UCSD-AML1 (cell line): Measurements from ENCODE around the gene CLRN2.

ENCODE experiments used
- DNase-seq: peaks from one replicate; lab custom pipeline; 2025; ENCODE audit not compliant: unreplicated experiment; lab: John Stamatoyannopoulos, UW

The CLRN2 gene, protein sequence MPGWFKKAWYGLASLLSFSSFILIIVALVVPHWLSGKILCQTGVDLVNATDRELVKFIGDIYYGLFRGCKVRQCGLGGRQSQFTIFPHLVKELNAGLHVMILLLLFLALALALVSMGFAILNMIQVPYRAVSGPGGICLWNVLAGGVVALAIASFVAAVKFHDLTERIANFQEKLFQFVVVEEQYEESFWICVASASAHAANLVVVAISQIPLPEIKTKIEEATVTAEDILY

DNA sequence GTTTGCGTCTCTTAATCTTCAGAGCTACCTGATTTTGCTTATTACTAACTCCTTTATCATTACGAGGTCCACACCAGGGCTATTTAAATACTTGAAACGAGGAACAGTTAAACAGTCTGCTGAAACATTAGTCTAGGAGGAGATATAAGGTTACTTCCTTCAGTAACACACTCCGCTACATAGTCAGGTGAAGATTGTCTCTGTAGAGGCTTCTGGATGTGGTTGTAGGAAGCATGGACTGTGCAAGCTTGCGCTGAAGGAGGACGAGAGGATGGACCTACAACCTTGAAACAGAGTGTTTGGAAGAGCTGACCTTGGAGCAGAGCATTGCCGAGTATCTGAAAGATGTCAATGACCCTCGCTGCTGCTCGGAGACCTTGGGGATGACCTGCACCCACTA is at the start of gene CLRN2:
CLRN2 (plus strand) TSS at position 301 of the 400 bp plus-strand sequence. CDS start 102 bp downstream, outside the sequence.
- DNase-seq, result no peak

DNA sequence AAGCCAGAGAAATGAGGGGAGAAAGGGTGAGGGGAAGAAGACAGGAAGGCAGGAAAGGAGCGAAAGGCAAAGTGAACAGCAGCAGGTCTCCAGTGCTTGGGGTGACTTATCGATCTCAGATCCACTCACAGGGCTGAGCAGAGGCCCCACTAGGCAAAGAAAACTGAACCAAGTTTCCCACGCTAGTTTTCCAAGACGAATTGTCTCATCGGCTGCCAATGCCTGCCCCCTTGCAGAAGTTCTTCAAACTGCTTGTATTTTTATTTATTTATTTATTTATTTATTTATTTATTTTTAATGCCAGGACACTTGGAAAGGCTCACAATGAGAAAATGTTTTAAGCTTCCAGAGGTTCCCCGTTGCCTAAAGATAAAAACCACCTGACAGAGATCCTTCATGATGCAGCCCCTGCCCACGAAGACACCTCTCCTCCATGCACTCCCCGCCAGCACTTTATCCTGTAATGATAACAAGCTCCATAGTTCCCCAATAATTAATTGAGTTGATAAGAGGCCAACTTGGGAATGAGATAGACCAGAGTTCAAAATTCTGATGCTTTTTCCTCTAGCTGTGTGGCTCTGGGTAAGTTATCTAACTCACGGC is 46.2 kb upstream of the CLRN2 start:
- no peak for DNase-seq

DNA sequence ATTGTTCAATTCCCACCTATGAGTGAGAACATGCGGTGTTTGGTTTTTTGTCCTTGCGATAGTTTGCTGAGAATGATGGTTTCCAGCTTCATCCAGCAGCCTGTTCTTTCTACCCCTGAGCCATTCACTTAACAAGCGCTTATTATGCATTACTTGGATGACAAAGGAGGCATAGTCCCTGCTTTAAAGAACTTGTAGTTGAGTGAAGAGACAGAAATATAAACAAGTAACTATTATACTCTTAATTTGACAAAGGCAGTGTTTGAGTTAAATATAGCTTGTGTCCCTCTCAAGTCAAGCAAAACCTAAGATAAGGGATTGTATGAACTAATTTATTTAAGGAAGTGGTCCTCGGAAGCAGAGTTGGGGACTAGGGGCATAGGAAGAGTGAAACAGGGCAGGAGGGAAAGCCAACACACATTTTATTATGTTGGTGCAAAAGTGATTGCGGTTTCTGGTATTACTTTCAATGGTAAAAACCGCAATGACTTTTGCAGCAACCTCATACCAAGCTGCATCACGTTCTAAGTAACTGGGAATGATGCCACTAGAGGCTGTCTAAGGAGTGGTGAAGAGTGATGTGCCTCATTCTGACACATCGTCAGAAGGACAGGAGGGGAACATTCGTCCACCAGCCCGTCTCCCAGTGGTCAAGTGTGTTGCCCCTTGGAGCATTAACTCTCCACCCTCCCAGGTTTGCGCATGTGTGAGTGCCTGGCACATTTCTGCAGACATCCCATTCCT is 44.9 kb upstream of the CLRN2 start:
- DNase-seq, result no peak

DNA sequence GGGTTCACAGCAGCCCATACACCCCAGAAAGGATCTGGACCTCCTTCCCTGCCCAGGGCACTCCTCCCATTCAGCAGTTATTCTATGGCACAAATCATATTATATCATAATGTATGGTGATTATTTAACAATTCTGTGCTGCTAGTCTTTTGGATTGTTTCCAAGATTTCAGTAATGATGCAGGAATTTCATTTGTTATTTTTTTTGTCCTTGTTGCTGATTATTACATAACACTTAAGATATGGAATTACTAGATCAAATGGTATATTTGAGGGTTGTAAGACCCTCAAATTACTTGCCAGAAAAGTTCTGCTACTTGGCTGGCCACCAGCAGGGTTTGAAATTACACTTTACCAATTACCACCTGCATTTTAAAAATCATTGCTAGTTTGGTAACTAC is 39.5 kb upstream of the CLRN2 start:
- no peak for DNase-seq

DNA sequence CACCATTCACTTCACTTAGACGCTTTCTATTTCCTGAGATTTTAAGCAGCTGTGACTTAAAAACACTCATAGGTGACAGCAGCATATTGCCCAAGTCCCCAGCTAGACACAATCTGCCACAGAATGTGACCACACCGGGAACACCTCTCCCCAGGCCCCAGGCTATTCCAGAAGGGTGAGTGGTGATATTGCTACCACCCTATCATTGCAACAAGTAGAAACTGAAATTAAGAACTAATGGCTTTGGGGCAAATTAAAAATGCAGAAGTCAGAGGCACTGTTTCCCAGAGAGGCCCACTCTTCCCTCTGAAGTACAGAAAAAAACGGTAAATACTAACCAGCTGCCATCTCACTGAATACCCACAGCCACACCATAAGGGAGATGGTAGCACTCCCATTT is 38.1 kb upstream of the CLRN2 start:
- DNase-seq, result no peak

DNA sequence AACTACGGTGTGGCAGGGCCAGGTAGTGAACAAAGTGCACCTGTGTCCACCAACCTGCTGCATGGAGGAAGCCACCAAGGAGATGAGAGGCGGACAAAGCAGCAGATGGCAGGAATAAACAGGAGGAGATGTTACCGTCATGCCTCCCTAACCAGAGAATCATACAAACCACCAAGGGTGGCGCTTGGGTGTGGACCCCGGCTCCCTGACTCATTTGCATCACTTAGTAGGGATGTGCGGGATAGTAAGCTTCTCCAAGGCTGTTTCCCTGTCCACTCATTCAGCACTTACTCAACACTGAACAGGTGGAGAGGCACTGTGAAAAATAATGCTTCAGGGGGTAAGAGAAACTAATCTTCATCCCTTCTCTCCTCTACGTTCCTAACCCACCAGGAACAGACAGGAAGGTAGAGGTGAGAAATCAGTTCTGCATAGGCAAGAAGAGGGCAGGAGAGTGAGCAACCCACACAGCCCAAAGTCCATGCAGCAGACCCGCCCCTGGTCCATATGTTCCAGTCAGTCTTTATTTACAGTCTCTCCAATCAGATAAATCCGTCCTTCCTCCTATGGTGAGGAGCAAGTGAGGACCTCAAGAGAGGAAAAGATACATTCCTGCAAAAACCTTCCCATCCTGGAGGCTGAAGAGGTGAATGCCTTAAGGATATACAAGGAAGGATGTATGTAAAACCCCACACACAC is 37.0 kb upstream of the CLRN2 start:
- no peak for DNase-seq

DNA sequence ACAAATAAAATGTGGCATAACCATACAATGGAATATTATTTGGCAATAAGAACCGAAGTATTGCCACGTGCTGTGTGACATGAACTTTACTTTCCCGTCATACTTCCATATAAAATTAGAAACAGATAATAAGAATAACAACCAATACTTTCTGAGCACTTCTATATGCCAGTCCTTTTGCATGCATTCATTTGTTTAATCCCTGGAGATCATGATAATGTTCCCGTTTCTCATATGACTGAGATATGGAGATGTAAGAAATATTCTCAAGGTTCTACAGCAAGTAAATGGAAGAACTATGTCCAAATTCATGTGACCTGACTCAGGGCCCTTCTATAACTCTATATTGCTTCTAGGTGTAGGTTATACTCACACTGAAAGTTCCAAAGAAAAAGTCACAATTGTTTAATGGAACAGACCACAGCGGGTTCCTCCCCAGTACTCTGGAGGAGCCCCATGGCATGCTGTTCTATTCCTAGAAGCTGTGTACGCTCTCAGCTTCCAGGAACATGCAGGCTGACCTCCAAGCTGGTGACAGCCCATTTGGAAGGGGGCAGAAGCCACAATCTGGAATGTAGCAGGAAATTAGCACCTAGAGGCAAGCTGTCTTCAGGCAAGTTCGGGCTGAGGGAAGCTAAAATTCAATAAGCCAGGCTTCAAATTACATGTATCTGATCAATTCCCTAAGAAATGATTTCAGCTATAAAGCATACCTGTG is 34.6 kb upstream of the CLRN2 start:
- no peak for DNase-seq

DNA sequence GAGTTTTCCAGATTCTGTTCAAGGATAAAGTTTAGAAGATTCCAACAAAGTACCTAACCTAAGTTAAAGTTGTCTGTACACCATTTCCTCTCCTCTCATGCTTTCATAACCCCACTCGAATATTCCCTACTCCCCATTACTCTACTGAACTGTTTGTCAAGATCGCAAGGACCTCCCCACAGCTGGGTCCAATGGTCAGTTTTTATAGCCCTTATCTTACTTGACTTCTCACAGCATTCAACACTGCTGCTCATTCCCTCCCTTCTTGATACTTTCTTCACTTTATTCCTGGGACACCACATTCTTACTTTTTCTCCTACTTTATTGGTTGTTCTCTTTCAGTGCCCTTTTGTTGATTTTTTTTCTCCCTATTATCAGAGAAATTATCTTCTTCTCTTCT is 34.0 kb upstream of the CLRN2 start:
- no peak for DNase-seq

DNA sequence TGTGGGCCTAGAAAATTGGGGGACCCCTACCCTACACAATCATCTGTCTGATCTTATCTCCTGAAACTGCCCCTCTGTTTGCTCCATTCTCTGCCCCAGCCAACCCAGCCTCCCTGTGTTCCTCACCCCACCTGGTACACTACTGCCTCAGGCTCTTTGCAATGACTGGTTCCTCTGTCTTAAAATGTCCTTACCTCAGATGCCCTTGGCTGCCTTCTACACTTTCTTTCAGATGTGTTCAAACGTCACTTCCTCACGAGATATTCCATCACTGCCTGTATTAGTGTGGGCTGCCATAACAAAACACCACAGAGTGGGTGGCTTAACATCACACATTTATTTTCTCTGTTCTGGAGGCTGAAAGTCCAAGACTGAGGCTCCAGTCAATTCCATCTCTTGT is 32.2 kb upstream of the CLRN2 start:
- DNase-seq, result no peak

DNA sequence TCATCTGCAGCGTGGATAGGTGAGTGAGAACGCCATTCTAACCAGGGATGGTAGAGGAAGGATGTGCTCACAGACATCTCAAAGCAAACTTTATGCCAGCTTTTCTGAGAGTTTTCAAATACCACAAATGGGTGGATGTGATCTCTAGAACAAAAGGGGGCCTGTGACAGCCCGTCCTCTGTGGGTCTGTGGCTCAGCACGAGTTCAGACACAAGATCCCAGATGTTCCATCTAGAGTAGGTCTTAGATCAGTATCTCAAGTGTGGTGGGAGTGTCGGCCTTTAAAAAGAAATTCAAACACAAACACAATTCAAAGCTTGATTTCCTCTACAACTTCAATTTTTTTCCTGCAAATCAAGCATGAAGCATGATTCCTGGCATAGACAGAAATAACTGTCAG is 25.8 kb upstream of the CLRN2 start:
- no peak for DNase-seq

DNA sequence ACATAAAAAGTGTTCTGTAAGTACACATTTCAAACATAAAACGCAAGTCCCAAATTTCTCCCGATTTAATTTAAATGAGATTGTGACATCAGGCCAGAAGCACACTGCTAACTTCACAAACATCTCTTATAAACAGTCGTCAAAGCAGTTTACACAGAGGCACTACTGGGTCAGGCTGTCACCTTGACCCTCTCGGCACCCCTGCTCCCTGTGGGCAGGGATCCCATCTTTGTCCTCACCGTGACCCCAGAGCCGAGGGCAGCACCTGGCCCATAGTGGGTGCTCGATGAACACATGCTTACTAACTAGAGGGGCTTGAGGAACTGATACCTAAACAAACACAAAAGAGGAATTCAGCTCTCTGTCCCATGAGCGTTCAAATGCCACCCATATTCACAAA is 25.2 kb upstream of the CLRN2 start:
- DNase-seq, result no peak

DNA sequence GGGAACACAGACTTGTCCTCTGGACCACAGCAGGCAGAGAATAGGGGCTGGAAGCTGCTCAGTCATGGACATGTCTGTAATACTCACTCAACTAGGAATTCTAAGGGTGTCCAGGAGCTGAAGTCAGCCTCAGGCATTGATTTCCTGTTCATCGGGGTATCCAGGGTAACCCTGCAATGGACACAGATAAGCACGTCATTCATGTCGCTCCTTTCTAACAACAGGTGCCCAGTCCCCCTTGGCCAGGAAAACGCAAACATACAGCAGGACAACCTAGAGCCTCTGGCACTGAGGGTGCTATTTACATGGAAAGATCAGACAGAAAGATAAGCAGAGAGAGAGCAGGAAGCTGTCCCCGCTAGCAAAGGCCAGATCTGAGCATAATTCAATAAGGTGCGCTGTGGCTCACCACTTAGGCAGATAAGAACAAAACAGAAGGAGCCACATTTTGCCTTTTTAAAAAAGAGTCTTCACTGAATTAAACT is 24.3 kb upstream of the CLRN2 start:
- DNase-seq, result no peak

DNA sequence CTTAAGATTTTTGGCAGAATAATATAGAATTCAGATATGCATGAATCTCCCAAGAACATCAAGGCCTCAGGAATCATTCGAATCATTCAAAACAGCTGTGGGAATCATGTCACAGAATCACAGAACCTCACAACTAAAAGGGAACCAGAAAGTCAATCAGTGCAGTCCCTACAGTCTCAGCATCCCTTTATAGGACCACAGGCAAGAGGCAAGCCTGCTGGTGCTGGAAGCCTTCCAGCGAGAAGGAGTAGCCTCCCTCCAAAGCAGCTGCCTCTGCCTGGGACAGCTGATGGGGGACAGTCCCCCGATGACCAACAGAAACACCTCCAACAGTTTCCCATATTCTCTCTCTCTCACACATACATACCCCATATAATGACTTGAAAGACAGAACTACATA is 23.8 kb upstream of the CLRN2 start:
- DNase-seq, result no peak

DNA sequence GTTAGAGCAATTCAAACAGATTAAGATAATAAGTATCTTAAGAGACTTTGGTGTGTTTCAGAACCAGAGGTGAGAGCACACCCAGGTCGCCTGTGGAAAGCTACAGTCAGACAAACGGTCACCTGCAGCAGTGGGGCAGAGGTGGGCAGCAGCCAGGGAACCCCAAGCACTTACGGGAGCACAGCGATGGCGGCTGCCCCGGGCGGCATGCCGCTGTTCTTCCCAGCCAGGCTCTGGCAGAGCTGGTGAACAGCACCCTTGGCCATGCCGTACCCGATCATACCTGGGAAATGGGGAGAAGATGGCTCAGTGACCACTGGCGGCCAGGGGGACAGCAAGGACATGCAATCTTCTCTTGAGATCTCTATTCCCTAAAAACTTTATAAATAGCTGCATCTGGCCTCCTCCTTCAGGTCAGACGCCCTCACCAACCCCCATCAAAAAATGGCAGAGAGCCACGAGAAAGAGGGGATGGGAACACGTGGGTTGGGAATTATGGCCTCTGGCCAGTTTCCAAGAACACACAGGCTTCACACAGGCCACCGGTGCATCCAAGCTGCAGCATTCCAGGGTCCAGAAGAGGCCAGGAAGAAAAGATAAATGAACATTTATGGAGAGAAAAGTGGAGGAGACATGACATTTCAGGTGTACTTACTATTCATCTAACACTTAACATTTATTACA is 22.8 kb upstream of the CLRN2 start:
- DNase-seq, result no peak

DNA sequence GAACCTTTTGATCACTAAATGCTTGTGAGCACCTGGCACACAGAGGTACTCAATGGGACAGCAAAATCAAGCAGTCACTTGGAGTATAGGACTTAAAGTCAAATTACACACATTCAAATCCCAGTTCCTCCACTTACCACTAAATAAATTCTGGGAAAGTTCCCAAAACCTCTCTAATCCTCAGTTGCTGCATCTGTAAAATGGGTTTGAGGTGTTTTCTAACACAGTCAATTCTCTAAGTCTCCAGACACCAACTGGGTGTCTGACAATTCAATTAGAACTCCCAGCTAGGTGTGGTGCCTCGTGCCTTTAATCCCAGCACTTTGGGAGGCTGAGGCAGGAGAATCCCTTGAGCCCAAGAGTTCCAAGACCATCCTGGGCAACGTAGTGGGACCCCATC is 22.1 kb upstream of the CLRN2 start:
- DNase-seq, result no peak

DNA sequence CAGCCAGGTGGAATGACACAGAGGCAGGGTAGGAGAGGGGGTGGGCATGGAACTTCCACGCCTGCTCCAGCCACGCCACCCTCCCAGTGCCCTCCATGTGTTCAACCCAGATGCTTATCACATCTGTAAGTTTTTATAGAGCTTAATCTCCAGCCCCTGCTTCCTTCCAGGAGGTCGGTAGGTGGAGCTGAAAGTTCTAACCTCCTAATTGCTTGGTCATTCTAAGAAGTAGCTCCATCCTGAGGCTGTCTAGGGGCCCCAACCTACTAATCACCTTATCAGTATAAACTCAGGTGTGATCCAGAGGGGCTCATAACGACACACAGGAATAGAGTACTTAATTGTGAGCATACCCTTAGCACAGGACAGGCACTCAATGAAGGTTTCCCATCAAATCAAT is 21.3 kb upstream of the CLRN2 start:
- no peak for DNase-seq

DNA sequence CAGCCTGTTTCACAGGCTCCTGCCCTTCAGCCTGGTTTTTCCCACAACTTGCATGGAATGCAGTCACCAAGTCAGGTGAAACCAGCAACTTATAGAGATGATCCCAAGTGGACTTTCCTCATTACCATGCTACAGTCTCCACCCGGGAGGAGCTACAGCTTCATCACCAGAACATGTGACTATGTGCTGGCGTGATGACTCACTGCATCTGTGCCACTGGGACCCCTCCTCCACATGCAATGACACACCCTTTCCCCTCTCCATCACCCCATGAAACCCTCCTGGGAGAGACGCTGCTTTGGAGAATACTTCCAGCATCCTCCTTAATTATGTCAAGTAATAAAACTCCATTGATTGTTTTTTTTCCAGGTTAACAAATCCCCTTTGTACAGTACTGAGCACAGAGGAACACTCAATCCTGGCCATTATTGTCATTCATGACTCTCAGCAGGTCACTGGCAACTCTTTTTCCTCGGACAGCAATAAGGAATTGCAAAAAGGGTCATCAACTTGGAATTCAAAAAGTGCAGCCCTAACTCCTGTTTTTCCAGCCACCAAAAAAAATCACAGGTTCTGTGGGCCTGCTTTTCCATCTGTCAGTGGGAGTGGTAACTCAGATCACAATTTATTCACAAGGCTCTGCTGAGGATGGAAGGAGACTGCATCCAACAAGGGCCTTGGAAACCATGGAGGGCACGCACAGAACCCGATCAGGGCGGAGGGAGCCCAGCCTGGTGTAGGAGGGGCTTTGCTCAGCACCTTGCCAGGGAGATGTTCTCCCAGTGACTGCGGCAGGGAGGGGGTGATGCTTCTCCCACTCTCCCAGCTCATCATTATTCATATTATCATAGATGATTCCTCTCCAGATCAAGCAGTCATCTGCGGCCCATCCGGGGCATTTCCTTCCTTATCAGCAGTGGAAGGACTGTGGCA is 20.4 kb upstream of the CLRN2 start:
- no peak for DNase-seq

DNA sequence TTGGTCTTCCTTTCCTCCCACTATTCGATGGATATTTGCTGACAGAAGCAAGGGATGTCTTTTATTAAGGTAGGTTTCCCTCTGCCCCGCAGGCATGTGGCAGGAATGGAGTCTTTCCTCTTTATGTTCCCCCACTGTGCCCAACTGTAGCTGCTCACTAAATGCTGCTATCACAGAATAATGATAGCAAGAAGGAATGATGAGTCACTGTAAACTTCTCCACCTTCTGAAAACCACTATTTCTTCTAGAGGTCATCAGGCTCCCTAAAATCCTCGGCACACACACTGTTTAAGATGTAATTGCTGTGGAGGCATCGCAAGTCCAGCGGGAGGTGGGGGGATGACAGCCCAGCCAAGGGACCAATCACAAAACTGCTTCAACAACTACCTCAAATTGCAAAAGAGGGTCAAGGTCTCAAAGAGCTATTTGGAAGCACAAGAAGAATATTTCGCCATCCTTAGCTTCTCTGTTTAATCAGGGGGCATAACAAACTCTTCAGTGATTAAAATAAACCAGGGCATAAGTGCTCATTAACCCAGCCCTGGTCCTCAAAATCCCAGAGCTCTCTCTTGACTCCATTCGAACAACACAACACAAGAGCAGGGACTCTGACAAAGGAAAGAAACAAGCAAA is 17.0 kb upstream of the CLRN2 start:
- DNase-seq, result no peak

DNA sequence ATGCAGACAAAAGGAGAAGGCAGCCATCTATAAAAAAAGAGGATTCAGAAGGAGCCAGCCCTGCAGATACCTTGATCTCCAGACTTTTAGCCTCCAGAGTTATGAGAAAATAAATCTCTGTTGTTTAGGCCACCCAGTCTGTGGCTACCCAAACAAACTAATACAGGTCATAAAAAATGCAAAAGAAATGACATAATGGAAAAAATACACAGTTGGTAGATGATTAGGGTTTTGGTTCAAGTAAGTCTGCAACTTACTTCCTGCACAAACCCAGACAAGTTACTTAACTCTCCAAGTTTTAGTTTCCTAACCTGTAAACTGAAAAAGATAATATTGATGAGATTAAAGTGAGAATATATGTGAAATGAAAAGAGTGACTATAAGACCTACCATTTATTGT is 14.4 kb upstream of the CLRN2 start:
- no peak for DNase-seq
